ENCODE data around the gene EFCAB6.

The EFCAB6 gene

DNA sequence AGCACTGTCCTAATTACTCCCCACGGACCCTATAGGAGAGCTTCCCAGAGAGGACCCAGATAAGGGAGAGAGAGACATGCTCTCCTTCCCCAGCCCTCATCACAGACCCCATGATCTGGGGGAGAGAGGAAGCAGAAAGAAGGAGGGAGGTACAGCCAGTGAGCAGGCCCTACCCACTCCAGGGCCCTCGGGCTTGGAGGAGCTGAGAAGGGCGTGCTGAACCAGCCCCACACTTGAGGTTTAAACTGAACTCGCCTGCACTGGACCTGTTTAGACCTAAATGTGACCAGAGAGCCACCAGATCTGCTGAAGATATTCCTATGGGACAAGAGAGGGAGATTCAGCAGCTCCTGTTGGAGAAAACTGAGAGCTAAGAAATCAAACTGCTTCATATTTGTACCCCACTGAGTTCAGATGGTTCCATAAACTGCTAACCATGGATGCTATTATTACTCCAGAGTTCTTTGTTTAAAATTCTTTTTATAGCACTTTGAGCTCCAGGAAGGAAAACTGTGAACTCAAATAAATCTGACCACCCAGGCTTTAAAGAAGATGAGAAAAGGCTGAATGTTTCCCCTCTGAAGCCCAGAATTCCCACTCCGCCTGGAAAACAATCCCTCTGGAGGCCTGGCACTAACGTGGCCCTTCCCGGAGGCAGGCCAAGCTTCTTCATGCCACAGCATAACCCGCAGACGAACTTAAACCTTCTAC is 67.2 kb downstream of the EFCAB6 start:
- no peak for DNase-seq

DNA sequence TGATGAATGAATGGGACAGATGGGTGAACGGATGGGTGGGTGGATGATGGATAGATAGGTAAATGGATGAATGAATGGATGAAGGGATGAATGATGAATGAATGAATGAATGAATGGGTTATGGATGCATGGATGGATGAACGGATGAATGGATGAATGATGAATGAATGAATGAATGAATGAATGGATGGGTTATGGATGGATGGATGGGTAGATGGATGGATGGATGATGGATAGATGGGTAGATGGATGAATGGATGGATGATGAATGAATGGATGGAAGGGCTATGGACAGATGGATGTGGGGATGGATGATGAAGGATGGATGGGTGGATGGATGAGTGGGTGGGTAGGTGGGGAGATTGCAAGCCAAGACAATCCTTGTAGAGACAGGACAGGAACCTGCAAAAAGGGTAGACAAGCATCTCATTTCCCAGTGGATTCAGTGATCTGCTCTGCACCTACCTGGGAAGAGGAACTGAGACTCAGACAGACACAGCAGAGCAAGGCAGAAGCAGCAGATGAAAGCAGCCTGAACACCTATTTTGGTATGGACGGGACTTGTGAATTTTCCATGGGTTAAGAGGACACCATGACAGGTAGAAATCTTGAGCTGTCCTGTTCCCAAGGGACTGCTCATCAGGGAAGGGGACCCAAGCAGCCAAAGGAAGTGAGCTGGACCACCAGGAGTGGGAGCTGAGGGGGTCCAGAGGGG is 68.0 kb downstream of the EFCAB6 start:
- DNase-seq: no peak

DNA sequence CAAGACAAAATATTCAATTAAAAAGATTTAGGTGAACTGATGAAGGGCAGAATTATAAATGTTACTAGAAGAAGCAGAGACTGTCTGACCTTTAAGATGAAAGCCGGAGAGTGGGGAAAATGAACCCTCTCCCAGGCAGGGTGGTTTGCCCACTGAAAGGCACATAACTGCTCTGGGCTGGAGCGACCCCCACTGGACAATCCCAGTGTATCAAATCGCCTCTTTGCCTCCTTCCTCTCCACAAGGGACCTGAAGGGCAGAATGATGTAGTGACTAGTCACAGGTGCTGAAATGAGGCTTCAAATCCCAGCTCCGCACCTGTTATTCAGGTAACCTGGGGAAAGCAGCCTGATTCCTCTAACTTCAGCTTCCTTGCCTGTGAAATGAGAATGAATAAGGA is 69.0 kb downstream of the EFCAB6 start:
- no peak for DNase-seq

DNA sequence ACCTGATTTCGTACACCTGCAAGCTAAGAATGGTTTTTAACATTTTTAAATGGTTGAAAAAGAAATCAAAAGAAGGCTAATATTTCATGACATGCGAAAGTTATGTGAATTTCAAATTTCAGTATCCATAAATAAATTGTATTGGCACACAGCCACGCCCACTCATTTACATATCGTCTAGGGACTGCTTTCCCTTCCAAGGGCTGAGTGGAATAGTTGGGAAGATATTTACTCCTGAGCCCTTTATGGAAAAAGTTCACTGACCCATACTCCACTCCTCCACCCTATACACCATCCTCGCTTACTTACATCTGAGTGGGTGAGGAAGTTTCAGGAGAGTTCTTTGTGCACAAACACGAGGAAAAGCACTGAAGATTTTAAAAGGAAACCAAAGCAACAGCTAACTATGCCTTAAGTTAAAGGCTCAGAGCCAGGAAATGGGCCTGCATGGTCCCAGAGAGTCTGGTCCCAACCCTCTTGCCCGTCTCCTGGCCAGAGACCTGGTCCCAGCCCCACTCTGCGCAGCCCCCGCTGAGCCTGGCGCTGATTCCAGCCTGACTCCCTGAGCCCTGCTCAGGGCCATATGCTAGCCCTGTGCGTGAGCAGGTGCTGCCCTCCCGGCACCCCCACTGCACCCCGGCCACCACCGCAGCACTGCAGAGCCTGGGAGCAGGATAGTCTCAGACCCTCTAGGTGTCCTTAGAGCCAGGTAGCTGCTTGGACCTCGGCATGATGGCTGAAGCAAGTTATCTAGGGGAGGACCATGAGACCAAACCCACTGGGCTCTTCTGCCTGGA is 69.8 kb downstream of the EFCAB6 start:
- no peak for DNase-seq

DNA sequence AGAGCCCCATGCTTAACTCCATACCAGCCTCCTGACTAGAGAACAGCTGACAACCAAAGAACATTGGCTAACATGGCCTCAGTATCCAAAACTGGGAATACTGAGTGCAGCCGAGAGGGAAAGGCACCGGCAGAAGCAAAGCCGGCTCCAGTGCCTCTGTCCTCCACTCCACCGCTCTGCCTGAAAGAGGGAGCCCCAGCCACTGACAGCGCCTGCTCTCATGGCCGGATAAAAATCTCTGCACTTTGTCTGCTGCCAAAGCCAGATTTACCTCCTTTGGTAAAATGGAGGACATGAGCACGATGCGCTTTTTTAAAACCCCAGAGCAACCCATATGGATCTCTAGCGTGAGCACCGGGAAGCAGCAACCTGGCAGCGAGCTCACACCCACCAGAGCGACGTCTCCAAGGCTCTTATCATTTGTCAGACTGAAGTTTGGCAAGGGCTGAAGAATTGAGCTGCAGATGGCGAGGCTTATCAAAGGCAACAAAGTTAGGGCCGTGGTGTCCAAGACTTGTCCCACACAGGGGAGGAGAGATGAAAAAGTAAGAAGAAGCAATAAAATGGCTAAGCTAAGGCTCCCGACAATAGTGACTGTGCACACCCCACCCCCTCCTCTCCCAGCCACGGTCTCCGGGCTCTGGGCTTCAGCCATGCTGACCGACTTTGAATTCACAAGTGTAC is 71.4 kb downstream of the EFCAB6 start:
- no peak for DNase-seq

DNA sequence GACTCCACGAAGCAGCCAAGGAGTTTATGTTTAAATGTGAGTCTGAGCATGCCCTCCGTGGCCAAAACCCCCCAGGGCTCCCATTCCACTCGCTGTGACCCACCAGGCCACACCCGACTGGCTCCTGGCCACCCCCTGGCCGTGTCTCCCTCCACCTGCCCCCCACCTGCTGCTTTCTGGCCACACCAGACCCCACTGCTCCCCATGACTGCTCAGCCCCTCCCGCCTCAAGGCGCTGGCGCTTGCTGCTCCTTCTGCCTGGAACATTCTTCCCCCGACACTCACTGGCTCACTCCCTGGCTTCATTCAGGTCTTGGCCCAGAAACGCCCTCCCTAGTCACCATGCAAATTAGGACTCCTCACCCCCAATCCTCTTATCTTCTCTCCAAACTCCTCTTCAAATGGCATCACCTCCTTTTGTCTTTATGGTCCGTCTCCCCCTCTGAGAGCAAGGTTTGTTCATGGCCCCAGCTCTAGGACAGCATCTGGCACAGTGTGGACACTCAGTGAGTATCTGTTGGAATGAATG is 72.2 kb downstream of the EFCAB6 start:
- DNase-seq: no peak

DNA sequence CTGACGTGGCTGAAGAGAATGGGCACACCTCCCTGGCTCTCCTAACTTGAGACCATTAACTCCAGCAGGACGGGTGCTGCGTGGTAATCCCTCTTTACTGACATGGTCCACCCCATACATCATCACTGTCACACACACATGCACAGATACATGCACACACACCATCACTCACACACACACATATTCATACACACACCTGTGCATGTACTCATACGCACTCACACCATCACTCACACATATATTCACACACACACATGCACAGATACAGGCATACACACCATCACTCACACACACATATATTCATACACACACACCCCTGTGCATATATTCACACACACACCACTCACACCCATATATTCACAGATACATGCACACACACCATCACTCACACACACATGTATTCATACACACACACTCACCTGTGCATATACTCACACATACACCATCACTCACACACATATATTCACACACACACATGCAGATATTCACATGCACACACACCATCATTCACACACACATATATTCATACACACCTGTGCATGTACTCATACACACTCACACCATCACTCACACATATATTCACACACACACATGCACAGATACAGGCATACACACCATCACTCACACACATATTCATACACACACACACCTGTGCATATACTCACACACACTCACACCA is 74.8 kb downstream of the EFCAB6 start:
- DNase-seq: no peak

DNA sequence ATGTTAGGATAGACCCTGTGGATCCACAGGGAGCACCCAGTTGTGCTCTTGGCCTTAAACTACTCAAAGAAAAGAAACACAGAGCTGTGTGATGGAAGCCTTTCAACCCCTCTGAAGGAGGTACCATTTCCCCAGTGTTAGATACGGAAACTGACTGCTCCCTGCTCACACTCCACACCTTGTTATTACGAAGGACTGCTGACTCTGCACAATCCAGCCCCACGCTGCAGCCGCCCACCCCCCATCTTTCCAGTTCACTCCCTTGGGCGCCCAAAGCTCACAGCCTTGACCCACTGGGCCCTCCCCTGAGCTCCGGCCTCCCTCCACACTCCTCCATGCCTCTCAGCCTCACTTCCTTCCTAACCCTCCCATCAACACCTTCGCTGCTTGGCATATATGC is 75.5 kb downstream of the EFCAB6 start:
- no peak for DNase-seq

DNA sequence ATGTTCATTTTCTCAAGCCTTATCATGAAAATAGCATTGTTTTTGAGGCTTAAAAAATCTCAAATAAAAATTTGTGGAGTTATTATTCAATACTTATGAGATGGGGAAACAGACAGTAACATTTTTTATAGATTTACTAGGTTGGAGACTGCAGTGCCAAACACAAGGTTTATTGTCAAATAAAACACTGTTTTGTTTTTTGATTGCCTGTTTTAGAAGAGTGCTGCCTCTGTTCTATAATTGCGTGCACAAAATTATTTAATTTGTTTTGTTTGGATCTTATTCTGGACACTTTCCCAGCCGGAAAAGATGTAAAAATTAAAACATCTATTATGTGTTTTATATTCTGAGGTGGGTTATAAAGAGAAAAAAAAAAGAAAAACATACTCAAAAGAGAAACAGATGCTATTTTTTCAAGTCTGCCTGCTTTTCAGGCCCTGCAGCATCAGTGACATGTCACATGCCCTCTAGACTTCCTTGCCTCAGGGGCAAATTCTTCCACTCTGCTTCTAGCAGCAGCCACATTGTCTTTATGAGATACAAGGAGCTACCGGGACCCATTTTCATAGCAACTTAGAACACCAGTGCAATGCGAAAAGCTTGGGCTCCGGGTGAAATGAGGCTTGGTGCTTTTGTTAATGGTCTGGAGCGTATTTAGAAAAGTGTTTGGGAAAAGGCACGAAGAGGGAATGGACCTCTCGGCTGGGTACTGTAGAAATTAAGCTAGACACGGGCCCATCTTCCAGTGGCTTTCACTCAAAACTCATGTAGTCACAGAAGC is 77.5 kb downstream of the EFCAB6 start:
- no peak for DNase-seq

DNA sequence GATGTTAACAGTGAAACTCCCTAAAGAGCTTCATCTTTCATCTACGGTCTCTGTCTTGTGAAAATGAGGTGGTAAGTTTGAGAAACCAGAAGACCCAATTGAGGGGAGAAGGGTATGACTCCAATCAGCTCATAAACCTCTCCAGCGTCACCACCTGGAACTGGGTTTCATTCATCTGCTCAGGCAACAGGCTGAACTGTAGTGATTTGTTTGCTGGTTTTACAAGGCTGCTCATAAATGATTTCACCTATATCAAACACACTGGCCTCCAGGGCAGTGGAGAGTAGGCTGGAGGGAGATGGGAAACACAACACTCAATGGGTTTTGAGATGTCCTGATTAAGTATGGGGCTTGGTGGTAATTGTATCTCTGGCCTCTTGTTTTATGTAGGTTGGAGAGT is 79.0 kb downstream of the EFCAB6 start:
- DNase-seq: no peak

DNA sequence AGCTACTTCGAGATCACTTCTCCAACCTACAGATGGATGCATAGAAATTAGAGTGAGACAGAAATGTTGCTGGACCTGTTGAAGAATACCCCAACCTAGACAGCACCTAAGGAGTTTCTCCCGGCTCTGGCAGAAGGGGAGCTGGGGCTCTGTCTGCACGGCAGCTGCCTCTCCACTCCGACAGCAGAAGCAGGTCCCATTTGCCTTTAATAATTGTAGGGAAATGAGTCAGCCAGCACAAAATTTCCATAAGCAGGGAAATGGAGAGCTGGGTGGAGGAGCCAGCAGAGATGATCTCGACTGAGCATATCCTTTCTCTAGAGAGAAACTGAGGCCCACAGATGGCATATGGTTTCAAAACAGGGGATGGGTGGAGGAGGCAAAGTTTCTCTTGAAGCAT is 80.1 kb downstream of the EFCAB6 start:
- DNase-seq: no peak

DNA sequence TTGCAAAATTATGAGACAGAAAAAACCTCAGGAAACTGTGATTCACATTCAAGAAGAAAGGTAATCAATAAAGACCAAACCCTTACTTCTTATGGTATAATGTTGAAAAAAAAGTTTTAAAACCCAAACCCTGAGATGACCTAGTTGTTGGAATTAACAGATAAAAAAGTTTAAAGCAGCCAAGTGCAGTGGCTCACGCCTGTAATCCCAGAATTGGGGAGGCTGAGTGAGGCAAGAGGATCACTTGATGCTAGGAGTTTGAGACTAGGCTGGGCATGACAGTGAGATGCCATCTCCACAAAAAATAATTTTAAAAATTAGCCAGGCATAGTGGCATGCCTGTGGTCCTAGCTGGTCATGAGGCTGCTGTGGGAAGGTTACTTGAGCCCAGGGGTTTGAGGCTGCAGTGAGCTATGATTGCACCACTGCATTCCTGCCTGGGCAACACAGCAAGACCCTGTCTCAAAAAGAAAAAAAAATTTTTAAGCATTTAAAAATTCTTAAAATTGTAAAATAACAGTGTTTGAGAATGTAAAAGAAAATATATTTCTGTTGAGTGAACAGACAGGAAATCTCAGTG is 85.1 kb downstream of the EFCAB6 start:
- no peak for DNase-seq

DNA sequence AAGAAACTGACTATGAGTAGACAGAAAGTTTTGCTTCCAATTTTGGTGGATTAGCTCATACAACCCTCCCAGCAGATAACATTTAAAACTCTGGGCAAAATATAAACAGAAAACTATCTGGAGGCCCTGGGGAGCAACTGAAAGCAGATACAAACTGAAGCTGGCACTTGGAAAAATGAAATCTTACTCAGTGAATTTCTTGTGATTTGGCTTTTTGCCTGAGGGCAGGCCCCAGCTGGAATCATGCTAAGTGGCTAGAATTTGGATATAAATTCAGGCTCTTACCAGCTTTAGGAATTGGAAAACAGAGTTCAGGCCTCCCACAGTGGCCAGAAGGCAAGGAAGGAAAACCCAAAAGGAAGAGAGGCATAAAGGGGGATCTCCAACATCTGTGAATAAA is 85.8 kb downstream of the EFCAB6 start:
- DNase-seq: no peak

DNA sequence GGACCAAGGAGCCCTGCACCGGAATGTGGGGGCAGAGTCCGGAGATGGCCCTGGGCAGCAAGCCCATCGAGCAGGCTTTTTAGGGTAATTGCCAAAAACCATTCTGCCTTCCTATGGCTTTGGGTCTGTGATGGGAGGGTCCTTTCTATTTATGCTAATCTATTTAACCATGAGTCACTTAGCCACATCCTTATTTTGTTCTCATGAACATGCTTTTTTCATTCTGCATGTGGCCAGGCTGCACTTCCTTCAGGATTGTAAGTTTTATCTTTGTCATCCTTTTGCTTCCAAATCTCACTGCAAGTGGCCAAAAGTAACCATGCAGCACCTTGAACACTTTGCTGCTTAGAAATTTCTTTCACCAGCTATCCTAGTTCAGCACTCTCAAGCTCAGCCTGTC is 88.3 kb downstream of the EFCAB6 start:
- no peak for DNase-seq

DNA sequence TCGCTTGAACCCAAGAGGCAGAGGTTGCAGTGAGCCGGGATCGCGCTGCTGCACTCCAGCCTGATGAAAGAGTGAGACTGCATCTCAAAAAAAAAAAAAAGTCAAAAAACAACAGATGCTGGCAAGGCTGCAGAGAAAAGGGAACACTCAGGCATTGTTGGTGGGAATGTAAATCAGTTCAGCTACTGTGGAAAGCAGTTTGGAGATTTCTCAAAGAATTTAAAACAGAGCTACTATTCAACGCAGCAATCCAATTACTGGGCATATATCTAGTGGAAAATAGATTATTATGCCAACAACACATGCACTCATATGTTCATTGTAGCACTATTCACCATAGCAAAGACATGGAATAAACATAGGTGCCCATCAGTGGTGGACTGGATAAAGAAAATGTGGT is 89.7 kb downstream of the EFCAB6 start:
- no peak for DNase-seq

DNA sequence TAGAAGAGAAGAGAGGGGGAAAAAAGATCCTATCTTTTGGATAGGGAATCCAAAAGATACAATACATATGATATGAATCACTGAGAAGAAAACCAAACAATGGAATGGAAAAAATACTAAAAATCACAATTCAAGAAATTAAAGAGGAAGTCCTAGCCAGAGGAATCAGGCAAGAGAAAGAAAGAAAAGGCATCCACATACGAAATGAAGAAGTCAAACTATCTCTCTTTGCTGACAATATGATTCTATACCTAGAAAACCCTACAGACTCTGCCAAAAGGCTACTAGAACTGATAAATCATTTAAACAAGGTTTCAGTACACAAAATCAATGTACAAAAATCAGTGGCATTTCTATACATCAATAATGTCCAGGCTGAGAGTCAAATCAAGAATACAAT is 91.4 kb downstream of the EFCAB6 start:
- no peak for DNase-seq

DNA sequence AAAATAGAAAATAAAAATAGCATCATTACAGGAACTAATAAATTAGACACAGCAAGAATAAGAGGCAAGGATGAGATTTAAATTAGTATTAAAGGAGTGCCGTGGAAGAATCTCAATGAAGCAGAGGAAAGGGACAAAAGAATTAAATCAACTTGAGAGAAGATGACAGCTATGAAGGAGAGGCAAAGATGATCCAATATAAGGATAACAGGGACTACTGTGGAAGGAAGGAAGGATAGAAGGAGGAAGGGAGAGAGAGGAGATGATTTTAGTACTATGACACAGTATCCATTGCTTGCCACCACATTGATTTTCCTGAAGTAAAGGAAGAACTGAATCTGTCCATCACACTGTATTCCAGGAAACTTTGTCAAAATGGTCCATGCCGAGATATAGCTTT is 98.0 kb downstream of the EFCAB6 start:
- no peak for DNase-seq

DNA sequence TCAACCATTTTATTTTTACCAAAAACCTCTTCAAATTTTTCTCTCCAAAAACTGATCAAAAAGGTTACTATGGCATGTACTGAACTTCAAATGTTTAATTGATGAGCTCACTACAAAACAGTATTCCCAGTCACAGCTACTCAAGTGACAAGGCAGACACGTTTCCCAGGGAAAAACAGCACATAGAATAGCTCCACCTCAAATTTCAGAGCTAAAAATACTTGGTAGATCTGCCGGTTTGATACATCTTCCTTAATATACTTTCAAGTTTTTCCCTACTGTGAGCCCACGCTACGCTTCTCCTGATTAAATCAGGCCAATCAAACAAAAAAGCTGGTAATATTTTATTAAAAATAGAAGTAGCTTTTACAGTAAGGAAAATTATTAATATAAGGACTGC is 100.4 kb downstream of the EFCAB6 start:
- no peak for DNase-seq

DNA sequence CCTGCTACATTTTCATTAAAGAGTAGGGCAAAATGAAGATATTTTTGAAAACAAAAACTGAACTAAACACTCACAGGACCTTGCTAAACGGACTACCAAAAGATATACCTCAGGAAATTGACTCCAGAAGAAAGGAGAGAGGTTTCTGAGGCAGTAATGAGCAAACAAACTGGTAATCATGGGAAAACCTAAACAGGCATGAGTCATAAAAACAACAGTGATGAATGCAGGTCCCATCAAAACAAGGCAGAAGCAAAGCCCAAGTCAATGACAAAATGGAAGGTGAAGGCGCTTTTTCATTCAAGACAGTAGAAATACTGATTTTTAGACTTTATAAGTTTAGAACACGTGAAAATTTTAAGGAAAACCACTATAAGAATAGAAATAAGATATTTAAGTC is 104.5 kb downstream of the EFCAB6 start:
- DNase-seq: no peak

DNA sequence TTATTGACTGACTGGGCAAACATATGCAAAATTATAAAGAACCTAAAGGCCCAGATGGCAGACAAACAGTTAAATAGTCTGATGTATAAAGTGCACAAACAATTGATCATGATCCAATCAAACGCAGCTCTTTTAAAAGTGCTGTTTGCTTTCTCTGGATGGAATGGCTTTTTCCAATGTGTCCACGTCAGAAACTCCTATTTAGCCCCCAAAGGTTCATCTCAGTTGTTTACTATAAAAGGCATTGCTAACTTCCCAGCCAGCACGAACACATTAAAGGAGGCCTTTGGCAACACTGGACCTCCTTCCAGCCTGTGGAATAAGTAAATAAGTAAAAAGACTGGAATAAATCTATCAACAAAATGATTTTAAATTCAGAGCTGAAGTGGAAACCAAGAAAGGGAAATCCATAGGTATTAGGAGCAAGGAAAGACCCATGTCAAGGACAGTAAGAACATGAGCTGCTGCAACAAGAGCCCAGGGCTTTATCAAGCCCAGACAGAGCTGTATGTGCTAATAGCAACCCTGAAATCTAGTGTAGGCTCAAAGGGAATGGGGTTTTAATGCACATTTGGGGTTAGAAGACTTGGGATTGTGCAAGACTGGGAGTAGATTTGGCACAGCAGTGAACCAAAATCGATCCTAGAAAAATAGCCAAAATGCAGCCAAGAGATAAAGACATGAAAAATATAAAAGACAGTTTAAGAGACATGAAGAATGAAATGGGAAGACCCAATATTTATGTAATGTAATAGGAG is 105.4 kb downstream of the EFCAB6 start:
- no peak for DNase-seq

DNA sequence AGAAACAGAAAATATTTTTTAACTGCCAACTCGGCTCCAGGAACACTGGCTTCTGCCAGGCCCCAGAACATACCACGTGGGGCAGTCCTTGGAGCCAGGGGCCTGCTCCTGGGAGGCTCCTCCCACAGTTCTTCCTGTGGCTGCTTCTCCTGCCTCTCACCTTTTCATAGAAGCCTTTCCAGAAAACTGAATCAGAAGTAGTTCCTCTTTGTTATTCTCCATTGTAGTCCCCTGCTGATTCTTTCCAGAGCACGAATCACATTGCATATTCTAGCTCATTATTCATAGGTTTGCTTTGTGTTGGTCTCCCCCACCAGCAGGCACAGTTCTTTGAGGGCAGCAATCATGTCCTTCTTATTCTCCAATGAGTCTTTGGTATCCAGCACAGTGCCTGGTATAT is 106.0 kb downstream of the EFCAB6 start:
- no peak for DNase-seq
